ENCODE measurements around the gene COL8A1. TPM values are rescaled to one million over a fixed set of nuclear protein-coding genes. Genes with fewer than 3 reads are reported as not detected.
A peak's percentile ranks its signal among the peaks of the same experiment; 100 is the strongest.

The COL8A1 gene
- total and polyA plus RNA-seq, 10 of the 15 experiments (the other 5 are each of a cell fraction or from before 2014, with no cell fraction given) = 0.04 to 0.73 (median 0.10) TPM; not detected in 5

- no peak overlapping the region for H3K27ac ChIP-seq (ENCODE audit: control insufficient read depth, insufficient read depth)
- no peaks in the 10 kb centered on the region for H4K20me1 ChIP-seq (ENCODE audit: control insufficient read depth, insufficient read depth)
- H3K4me1 ChIP-seq (ENCODE audit: control insufficient read depth, insufficient read depth, low read length) = no peaks in the 10 kb centered on the region
- DNase-seq (ENCODE audit: low read depth, low spot score) (no peak), FAIRE-seq (no peak), ATAC-seq (no peak; the same call in 2 of the 3 replicates)
- H3K9ac ChIP-seq (ENCODE audit: control insufficient read depth, insufficient read depth, low read length) = no peak overlapping the region
- TF ChIP-seq BCLAF1 (IDR thresholded peaks at IDR 0.05) = no peak
- TF ChIP-seq MAX (IDR thresholded peaks at IDR 0.05; ENCODE audit: low read depth, low read length) = no peak
- no peak for TF ChIP-seq IRF5 (IDR thresholded peaks at IDR 0.05; ENCODE audit: borderline replicate concordance)
- H3K36me3 ChIP-seq (ENCODE audit: control insufficient read depth in 2 of 2, insufficient read depth in 2 of 2, low read length in 1 of 2) = peaks cover 0 to 4% of the 10 kb centered on the region in 2 experiments; a peak in 1 of 4 replicates
- RAD21 ChIA-PET (ENCODE audit: unreplicated experiment) = interaction anchor here (1.5 kb wide), 1 partner anchor 35 kb away, joined by 3 read pairs; no protein-coding TSS in a partner anchor
- no peak overlapping the region for H2AFZ ChIP-seq (ENCODE audit: control insufficient read depth, low read depth, low read length)
- POLR2A ChIA-PET = no interaction called here
- no peak overlapping the region for H3K4me3 ChIP-seq
- in situ Hi-C loops (cut with MboI) (no loop called here), intact Hi-C loops (cut with micrococcal nuclease; ENCODE audit: unreplicated experiment) (no loop called here)
- peaks cover 5% of the 10 kb centered on the region for H3K79me2 ChIP-seq (ENCODE audit: control insufficient read depth, insufficient read depth, low read length)
- CTCF ChIA-PET = interaction anchor here (1.8 to 4.2 kb wide), 3 partner anchors 7 to 429 kb away, joined by 4 to 34 read pairs (median 14); no protein-coding TSS in a partner anchor
- BruUV-seq (replicated peaks) = no TSS peak
- H3K4me2 ChIP-seq (ENCODE audit: control insufficient read depth, insufficient read depth) = 0 out of 2 replicates have a peak overlapping the region, but pooled peaks have one; percentile 25
- no peaks in the 10 kb centered on the region for H3K27me3 ChIP-seq (replicated peaks in 1 of 2; ENCODE audit: control insufficient read depth in 2 of 2, insufficient read depth in 2 of 2, low read length in 1 of 2)
- SMC1A ChIA-PET (ENCODE audit: uncharacterized antibody, unreplicated experiment) = interaction anchor here (0.6 to 2.0 kb wide), 4 partner anchors 17 to 1381 kb away, joined by 3 to 7 read pairs (median 4); partner anchors contain the start of gene TBC1D23
- 73% methylated on average over 3 of the region's 3 CpGs for WGBS (ENCODE audit: insufficient coverage, insufficient replicate concordance, low lambda C conversion rate, missing lambda C conversion rate)
- H3K9me3 ChIP-seq (replicated peaks; ENCODE audit: control insufficient read depth, insufficient read depth, low read length) = no peaks in the 10 kb centered on the region
These were observed 186.7 kb downstream of the COL8A1 start for GRCh38 chr3:99825004-99825640.

All from GM12878 (cell line).